ENCODE results near the gene TANGO2.

TANGO2 gene

GRCh38 chr22:19978748-19979147, 42.2 kb upstream of the TANGO2 start:
- no peaks in the 10 kb centered on the region for H3K27me3 ChIP-seq (replicated peaks)
- H3K4me3 ChIP-seq (ENCODE audit: low read depth, low read length) = no peak overlapping the region
- no peak overlapping the region for H3K27ac ChIP-seq
- in situ Hi-C loops (cut with HindIII; ENCODE audit: low pct_ligation_motif_present, low sequenced_read_pairs) = no loop called here
- TF ChIP-seq CTCF (IDR thresholded peaks at IDR 0.05; ENCODE audit: low read depth, low read length, missing control alignments) = no peak
- no peaks in the 10 kb centered on the region for H3K36me3 ChIP-seq (replicated peaks)
- no peak for DNase-seq

- no peak for DNase-seq
- no peaks in the 10 kb centered on the region for H3K27me3 ChIP-seq (replicated peaks)
- H3K4me3 ChIP-seq (ENCODE audit: low read depth, low read length) = no peak overlapping the region
- TF ChIP-seq CTCF (IDR thresholded peaks at IDR 0.05; ENCODE audit: low read depth, low read length, missing control alignments) = no peak
- in situ Hi-C loops (cut with HindIII; ENCODE audit: low pct_ligation_motif_present, low sequenced_read_pairs) = no loop called here
- no peaks in the 10 kb centered on the region for H3K36me3 ChIP-seq (replicated peaks)
- H3K27ac ChIP-seq = no peak overlapping the region
Observed at GRCh38 chr22:19979712-19980493, 41.0 kb upstream of the TANGO2 start.

- Histone ChIP-seq H3K36me3 (replicated peaks) (no peaks in the 10 kb centered on the region), H3K27me3 (replicated peaks) (no peaks in the 10 kb centered on the region), H3K27ac (no peak overlapping the region), H3K4me3 (ENCODE audit: low read depth, low read length) (no peak overlapping the region)
- no peak for TF ChIP-seq CTCF (IDR thresholded peaks at IDR 0.05; ENCODE audit: low read depth, low read length, missing control alignments)
- DNase-seq = no peak
- in situ Hi-C loops (cut with HindIII; ENCODE audit: low pct_ligation_motif_present, low sequenced_read_pairs) = no loop called here
Observed at GRCh38 chr22:19980766-19981165, 40.1 kb upstream of the TANGO2 start.

GRCh38 chr22:19981171-19981960, 39.5 kb upstream of the TANGO2 start:
- Histone ChIP-seq H3K27me3 (replicated peaks) (no peaks in the 10 kb centered on the region), H3K27ac (no peak overlapping the region), H3K4me3 (ENCODE audit: low read depth, low read length) (no peak overlapping the region), H3K36me3 (replicated peaks) (no peaks in the 10 kb centered on the region)
- TF ChIP-seq CTCF (IDR thresholded peaks at IDR 0.05; ENCODE audit: low read depth, low read length, missing control alignments) = no peak
- DNase-seq = no peak
- in situ Hi-C loops (cut with HindIII; ENCODE audit: low pct_ligation_motif_present, low sequenced_read_pairs) = no loop called here

- no peak for TF ChIP-seq CTCF (IDR thresholded peaks at IDR 0.05; ENCODE audit: low read depth, low read length, missing control alignments)
- no peak overlapping the region for H3K4me3 ChIP-seq (ENCODE audit: low read depth, low read length)
- no peaks in the 10 kb centered on the region for H3K36me3 ChIP-seq (replicated peaks)
- in situ Hi-C loops (cut with HindIII; ENCODE audit: low pct_ligation_motif_present, low sequenced_read_pairs) = no loop called here
- no peak overlapping the region for H3K27ac ChIP-seq
- DNase-seq = no peak
- H3K27me3 ChIP-seq (replicated peaks) = no peaks in the 10 kb centered on the region
Observed at GRCh38 chr22:19981961-19982920, 38.7 kb upstream of the TANGO2 start.

All from brain microvascular endothelial cell (primary cell).